GM19452 (cell line): ENCODE results near the gene GOLGA8M.
"Not testable (repeated sequence)": the region's sequence is repeated elsewhere in the genome, so short reads cannot be mapped to it uniquely, and the experiment has no call there.

Experiments
- ATAC-seq: cut with Tn5 transposase; IDR thresholded peaks from one replicate; pipeline ENCODE4 v1.9.1; 2021; ENCODE audit not compliant: unreplicated experiment

GOLGA8M gene

GRCh38 chr15:28663717-28664116, 48.5 kb downstream of the GOLGA8M start:
- not testable (repeated sequence) for ATAC-seq

- ATAC-seq, result not testable (repeated sequence)
Measured at GRCh38 chr15:28660750-28661149, 51.5 kb downstream of the GOLGA8M start.

- not testable (repeated sequence) for ATAC-seq
Measured at GRCh38 chr15:28656018-28656360, 56.2 kb downstream of the GOLGA8M start.

- not testable (repeated sequence) for ATAC-seq
Measured at GRCh38 chr15:28655329-28656017, 56.7 kb downstream of the GOLGA8M start.

GRCh38 chr15:28654194-28654593, 58.0 kb downstream of the GOLGA8M start:
- not testable (repeated sequence) for ATAC-seq

- not testable (repeated sequence) for ATAC-seq
Measured at GRCh38 chr15:28652538-28652937, 59.7 kb downstream of the GOLGA8M start.
